HepG2 (cell line): ENCODE data around the gene SMIM29. TPM values are rescaled to one million over a fixed set of nuclear protein-coding genes. Genes with fewer than 3 reads are reported as not detected.

Experiments
- ATF7 ChIP-seq, 2 experiments: fragments of 450-650 bp in 1 of 2; sonication (generic) in 1 of 2; formaldehyde crosslinking in 1 of 2; IDR thresholded peaks; 2 replicates each; pipeline versions ENCODE4 v1.4.0 to v1.6.1; 2016 to 2020; ENCODE audit warnings: antibody characterized with exemption in 1 of 2, mild to moderate bottlenecking in 1 of 2, missing genetic modification reagents in 1 of 2
- CBX5 ChIP-seq: sonication (generic); formaldehyde crosslinking; IDR thresholded peaks from 2 replicates; pipeline ENCODE4 v1.4.0; 2020; ENCODE audit warnings: missing genetic modification reagents, borderline replicate concordance
- CCDC6 ChIP-seq: sonication (generic); formaldehyde crosslinking; IDR thresholded peaks from 2 replicates; pipeline ENCODE4 v1.8.1; 2022; ENCODE audit warnings: mild to moderate bottlenecking, missing genetic modification reagents, moderate library complexity
- IRF1 ChIP-seq: sonication (generic); formaldehyde crosslinking; IDR thresholded peaks from 2 replicates; pipeline ENCODE4 v1.4.0; 2020; ENCODE audit warnings: low read depth, mild to moderate bottlenecking, missing genetic modification reagents
- NFE2 ChIP-seq: sonication (generic); formaldehyde crosslinking; IDR thresholded peaks from 2 replicates; pipeline ENCODE4 v1.4.0; 2020; ENCODE audit warnings: missing genetic modification reagents
- PAF1 ChIP-seq: IDR thresholded peaks from 2 replicates; pipeline ENCODE4 v1.6.1; 2016; ENCODE audit warnings: missing genetic modification reagents, missing compliant biosample characterization
- PLRG1 ChIP-seq: fragments of 450-650 bp; conservative IDR thresholded peaks from 2 replicates; pipeline ENCODE4 v1.6.1; 2016
- PRDM15 ChIP-seq: sonication (generic); formaldehyde crosslinking; IDR thresholded peaks from 2 replicates; pipeline ENCODE4 v1.4.0; 2020; ENCODE audit warnings: missing genetic modification reagents
- RFX5 ChIP-seq: IDR thresholded peaks from 2 replicates; pipeline ENCODE4 v1.6.1; 2011; ENCODE audit warnings: low read depth, low read length, improper control_type of control experiment
- THRA ChIP-seq: sonication (generic); formaldehyde crosslinking; IDR thresholded peaks from 2 replicates; pipeline ENCODE4 v1.4.0; 2020; ENCODE audit warnings: missing genetic modification reagents, borderline replicate concordance
- ZBTB1 ChIP-seq: sonication (generic); formaldehyde crosslinking; IDR thresholded peaks from 2 replicates; pipeline ENCODE4 v1.4.0; 2020; ENCODE audit warnings: missing genetic modification reagents, borderline replicate concordance
- ZBTB21 ChIP-seq: sonication (generic); formaldehyde crosslinking; IDR thresholded peaks from 2 replicates; pipeline ENCODE4 v1.4.0; 2020; ENCODE audit warnings: missing genetic modification reagents
- ZNF749 ChIP-seq: sonication (generic); formaldehyde crosslinking; IDR thresholded peaks from 2 replicates; pipeline ENCODE4 v1.8.0; 2022; ENCODE audit warnings: mild to moderate bottlenecking, missing genetic modification reagents, moderate library complexity, borderline replicate concordance
- ZUFSP ChIP-seq: sonication (generic); formaldehyde crosslinking; IDR thresholded peaks from 2 replicates; pipeline ENCODE4 v1.9.0; 2021; ENCODE audit warnings: missing genetic modification reagents, mild to moderate bottlenecking, borderline replicate concordance
- polyA plus RNA-seq, 8 experiments: library from polyadenylated mRNA; depleted of rRNA in 3 of 8; stranded (reverse) in 7 of 8; unstranded in 1 of 8; fragments of >200 nt; fragmentation: Illumina TruSeq in 4 of 8; extraction: Trizol in 4 of 8; gene quantifications; 2 replicates each; pipeline versions ENCODE4 v1.2.1 to v1.2.3, GENCODE V29; 2011 to 2016; ENCODE audit warnings: low read depth in 4 of 8, missing spikeins in 1 of 8, mixed read lengths in 1 of 8; ENCODE audit not compliant: insufficient read depth in 1 of 8
- total RNA-seq, 5 experiments: library from RNA; depleted of rRNA; stranded (reverse); fragments of >200 nt; fragmentation: Illumina TruSeq; extraction: Trizol; gene quantifications; 2 replicates each; pipeline ENCODE4 v1.2.3, GENCODE V29; 2016; ENCODE audit warnings: low read depth in 1 of 5
- TF ChIP-seq, protein P1 (sequence below): sonication (generic); formaldehyde crosslinking; IDR thresholded peaks from 2 replicates; pipeline ENCODE4 v1.4.0; 2020; ENCODE audit warnings: mild to moderate bottlenecking, missing genetic modification reagents

SMIM29 gene
- total and polyA plus RNA-seq, 2 of the 13 experiments (the other 11 are each of a cell fraction or from before 2014, with no cell fraction given), result 8.8 to 15.3 TPM

DNA sequence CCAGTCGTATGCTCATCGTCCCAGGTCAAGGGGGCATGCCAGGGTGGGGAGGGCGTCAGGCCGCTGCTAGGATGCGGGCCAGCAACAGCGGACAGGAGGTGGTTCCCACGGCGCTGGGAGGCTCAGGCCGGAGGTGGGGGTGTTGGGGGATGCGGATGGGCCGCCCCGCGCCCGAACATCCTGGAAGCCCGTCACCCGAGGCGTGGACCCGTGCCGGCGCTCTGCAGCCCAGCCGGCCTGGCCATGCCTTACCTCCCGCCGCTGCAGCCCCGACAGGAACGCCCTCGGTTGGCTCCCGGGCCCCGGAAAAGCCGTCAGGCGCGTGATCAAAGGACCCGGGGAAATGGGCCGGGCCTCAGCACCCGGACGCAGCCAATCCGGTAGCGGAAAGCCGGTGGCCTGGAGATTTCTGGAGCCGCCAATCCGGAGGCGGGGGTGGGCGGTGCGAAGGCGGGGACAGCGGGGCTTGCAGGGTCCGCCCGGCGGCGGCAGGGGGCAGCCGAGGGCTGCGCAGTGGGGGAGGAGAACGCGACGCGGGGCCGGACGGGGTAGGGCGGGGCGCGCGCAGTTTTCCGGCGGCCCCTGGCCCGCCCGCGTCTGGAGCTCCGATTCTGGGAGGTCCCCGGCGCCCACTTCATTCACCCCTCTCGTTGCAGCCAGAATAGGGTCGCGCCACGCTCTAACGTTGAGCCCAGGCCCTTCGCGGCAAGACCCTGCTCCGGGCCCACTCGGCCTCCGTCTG lies at the start of gene SMIM29 (continued):
- peak; percentile 35; the same call in 1 of the 2 replicates for TF ChIP-seq RFX5
- no peak for TF ChIP-seq PAF1 (CRISPR knock-in tag)
- TF ChIP-seq PRDM15 (CRISPR knock-in tag), result peak; percentile 89
- peak; percentile 70; the same call in 1 of the 2 replicates for TF ChIP-seq ZNF749 (CRISPR knock-in tag)
- TF ChIP-seq, protein P1, sequence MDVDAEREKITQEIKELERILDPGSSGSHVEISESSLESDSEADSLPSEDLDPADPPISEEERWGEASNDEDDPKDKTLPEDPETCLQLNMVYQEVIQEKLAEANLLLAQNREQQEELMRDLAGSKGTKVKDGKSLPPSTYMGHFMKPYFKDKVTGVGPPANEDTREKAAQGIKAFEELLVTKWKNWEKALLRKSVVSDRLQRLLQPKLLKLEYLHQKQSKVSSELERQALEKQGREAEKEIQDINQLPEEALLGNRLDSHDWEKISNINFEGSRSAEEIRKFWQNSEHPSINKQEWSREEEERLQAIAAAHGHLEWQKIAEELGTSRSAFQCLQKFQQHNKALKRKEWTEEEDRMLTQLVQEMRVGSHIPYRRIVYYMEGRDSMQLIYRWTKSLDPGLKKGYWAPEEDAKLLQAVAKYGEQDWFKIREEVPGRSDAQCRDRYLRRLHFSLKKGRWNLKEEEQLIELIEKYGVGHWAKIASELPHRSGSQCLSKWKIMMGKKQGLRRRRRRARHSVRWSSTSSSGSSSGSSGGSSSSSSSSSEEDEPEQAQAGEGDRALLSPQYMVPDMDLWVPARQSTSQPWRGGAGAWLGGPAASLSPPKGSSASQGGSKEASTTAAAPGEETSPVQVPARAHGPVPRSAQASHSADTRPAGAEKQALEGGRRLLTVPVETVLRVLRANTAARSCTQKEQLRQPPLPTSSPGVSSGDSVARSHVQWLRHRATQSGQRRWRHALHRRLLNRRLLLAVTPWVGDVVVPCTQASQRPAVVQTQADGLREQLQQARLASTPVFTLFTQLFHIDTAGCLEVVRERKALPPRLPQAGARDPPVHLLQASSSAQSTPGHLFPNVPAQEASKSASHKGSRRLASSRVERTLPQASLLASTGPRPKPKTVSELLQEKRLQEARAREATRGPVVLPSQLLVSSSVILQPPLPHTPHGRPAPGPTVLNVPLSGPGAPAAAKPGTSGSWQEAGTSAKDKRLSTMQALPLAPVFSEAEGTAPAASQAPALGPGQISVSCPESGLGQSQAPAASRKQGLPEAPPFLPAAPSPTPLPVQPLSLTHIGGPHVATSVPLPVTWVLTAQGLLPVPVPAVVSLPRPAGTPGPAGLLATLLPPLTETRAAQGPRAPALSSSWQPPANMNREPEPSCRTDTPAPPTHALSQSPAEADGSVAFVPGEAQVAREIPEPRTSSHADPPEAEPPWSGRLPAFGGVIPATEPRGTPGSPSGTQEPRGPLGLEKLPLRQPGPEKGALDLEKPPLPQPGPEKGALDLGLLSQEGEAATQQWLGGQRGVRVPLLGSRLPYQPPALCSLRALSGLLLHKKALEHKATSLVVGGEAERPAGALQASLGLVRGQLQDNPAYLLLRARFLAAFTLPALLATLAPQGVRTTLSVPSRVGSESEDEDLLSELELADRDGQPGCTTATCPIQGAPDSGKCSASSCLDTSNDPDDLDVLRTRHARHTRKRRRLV, result no peak
- TF ChIP-seq ZUFSP, result no peak
- no peak for TF ChIP-seq ATF7 (IDR thresholded peaks at IDR 0.05)
- TF ChIP-seq ATF7 (CRISPR knock-in tag; IDR thresholded peaks at IDR 0.05), result peak; percentile 8; the same call in 1 of the 2 replicates
- no peak for TF ChIP-seq PLRG1
- no peak for TF ChIP-seq ZBTB1 (CRISPR knock-in tag)
- no peak for TF ChIP-seq CBX5 (CRISPR knock-in tag)
- TF ChIP-seq CCDC6 (CRISPR knock-in tag), result peak; percentile 72
- TF ChIP-seq NFE2 (CRISPR knock-in tag), result 0 out of 2 replicates have a peak, but pooled peaks have one; percentile 47
- TF ChIP-seq ZBTB21 (CRISPR knock-in tag), result no peak
- TF ChIP-seq IRF1, result no peak
- no peak; the same call in 1 of the 2 replicates for TF ChIP-seq THRA
